SH-SY5Y (cell line): ENCODE results near the gene TSC22D4.

Experiments
- GATA2 ChIP-seq: IDR thresholded peaks from 2 replicates; pipeline ENCODE4 v1.6.1; 2011; ENCODE audit warnings: mild to moderate bottlenecking, low read depth, low read length
- GATA3 ChIP-seq: IDR thresholded peaks from 2 replicates; pipeline ENCODE4 v1.6.1; 2011; ENCODE audit warnings: low read depth, mild to moderate bottlenecking, low read length, moderate library complexity

DNA sequence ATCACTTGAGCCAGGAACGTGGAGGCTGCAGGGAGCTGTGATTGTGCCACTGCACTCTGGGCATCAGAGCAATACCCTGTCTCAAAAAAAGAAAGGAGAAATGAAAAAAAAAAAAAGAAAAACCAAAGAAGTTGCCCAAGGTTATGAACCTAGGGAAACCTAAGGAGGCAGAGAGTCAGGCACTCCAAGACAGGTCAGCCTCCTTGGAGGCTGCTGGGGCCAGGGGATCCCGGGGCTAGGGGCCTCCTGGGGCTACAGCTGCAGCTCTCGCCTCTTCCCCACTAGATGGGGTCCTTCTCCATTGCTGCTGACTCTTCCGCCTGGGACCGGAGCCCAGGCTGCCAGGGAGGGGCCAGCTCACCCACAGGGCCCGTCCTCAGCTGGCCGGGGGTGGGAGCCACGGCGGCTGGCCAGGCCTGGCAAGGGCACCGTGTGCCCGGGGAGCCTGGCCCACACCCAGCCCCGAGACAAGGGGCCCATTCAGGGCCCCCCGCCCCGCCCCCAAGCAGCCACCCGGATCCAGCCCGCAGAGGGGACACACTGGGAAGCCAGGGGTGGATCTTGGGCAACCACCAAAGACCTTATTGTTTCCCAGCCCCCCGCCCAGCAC is 13.2 kb downstream of the TSC22D4 start:
- TF ChIP-seq GATA2 = no peak
- TF ChIP-seq GATA3 = no peak
